Endothelial cell of umbilical vein (primary cell): ENCODE measurements around the gene ZBTB25. TPM values are rescaled to one million over a fixed set of nuclear protein-coding genes. Genes with fewer than 3 reads are reported as not detected.

Source experiments
- BruUV-seq: library from RNA; stranded (reverse); fragments of 400-500 nt; replicated peaks from 2 replicates; lab custom pipeline; 2021; lab: Mats Ljungman, UMichigan
- CTCF ChIA-PET: fragments of 300-600, 350-600 bp; sonication (Branson Sonifier 250); formaldehyde crosslinking; loops from one replicate; lab custom pipeline; 2021; ENCODE audit warnings: antibody characterized with exemption, inconsistent platforms; lab: Charles Lee
- POLR2A ChIA-PET: fragments of 300-600, 350-600 bp; sonication (Branson Sonifier 250); formaldehyde crosslinking; loops from one replicate; lab custom pipeline; 2021; ENCODE audit warnings: antibody characterized with exemption, inconsistent platforms; lab: Charles Lee
- DNase-seq: peaks from one replicate; pipeline ENCODE4 v3.0.0-alpha.2; 2011; ENCODE audit warnings: low read depth, low spot score
- FAIRE-seq: peaks from 2 replicates; lab custom pipeline; 2011; peaks lifted over from hg19 to GRCh38; lab: Jason Lieb, UNC
- H2AFZ ChIP-seq: 2 replicates; pipeline ENCODE4 v1.6.0; 2012; ENCODE audit warnings: low read depth, low read length, control low read depth, inconsistent platforms
- H3K27ac ChIP-seq: 2 replicates; pipeline ENCODE4 v1.5.1; 2011; ENCODE audit warnings: low read depth, mild to moderate bottlenecking, control low read depth, low read length, moderate library complexity; ENCODE audit not compliant: insufficient read depth
- H3K27me3 ChIP-seq, 2 experiments: 2 replicates each; pipeline versions ENCODE4 v1.6.0 to v1.6.1; 2011; ENCODE audit warnings: low read length in 2 of 2, mixed read lengths in 1 of 2; ENCODE audit not compliant: control insufficient read depth in 2 of 2, insufficient read depth in 2 of 2
- H3K36me3 ChIP-seq, 2 experiments: 2 replicates in 1 of 2; 3 replicates in 1 of 2; pipeline ENCODE4 v1.5.1; 2011; ENCODE audit warnings: low read length in 2 of 2, mild to moderate bottlenecking in 1 of 2, moderate library complexity in 1 of 2; ENCODE audit not compliant: control insufficient read depth in 2 of 2, insufficient read depth in 2 of 2; ENCODE audit errors: extremely low read depth in 1 of 2
- H3K4me1 ChIP-seq: 3 replicates; pipeline ENCODE4 v1.5.1; 2011; ENCODE audit warnings: mild to moderate bottlenecking, low read length; ENCODE audit not compliant: control insufficient read depth, insufficient read depth; ENCODE audit errors: extremely low read depth
- H3K4me2 ChIP-seq: 2 replicates; pipeline ENCODE4 v1.6.1; 2011; ENCODE audit warnings: low read length, control low read depth, mixed read lengths; ENCODE audit not compliant: insufficient read depth
- H3K4me3 ChIP-seq, 3 experiments: fragments of 200-600 bp in 1 of 3; sonication (generic), shearing (Covaris generic) in 1 of 3; replicated peaks in 1 of 3; 2 replicates each; pipeline ENCODE4 v1.5.1; 2011 to 2016; ENCODE audit warnings: control low read depth in 3 of 3, low read length in 3 of 3, mild to moderate bottlenecking in 2 of 3, inconsistent platforms in 1 of 3, low read depth in 1 of 3, moderate library complexity in 1 of 3; ENCODE audit not compliant: insufficient read depth in 1 of 3
- H3K79me2 ChIP-seq: 2 replicates; pipeline ENCODE4 v1.6.0; 2012; ENCODE audit warnings: low read length, inconsistent platforms; ENCODE audit not compliant: control insufficient read depth, insufficient read depth
- H3K9ac ChIP-seq: replicated peaks from 2 replicates; pipeline ENCODE3; 2011; ENCODE audit warnings: low read length, control low read depth; ENCODE audit not compliant: insufficient read depth; ENCODE audit errors: extremely low read depth
- H3K9me1 ChIP-seq: replicated peaks from 3 replicates; pipeline ENCODE4 v1.6.0; 2011; ENCODE audit warnings: mild to moderate bottlenecking, low read length; ENCODE audit not compliant: control insufficient read depth, insufficient read depth; ENCODE audit errors: extremely low read depth
- H3K9me3 ChIP-seq: replicated peaks from 2 replicates; pipeline ENCODE4 v1.5.1; 2012; ENCODE audit warnings: low read length, inconsistent platforms; ENCODE audit not compliant: control insufficient read depth, insufficient read depth
- H4K20me1 ChIP-seq: replicated peaks from 2 replicates; pipeline ENCODE3; 2011; ENCODE audit warnings: mild to moderate bottlenecking, low read length; ENCODE audit not compliant: control insufficient read depth, insufficient read depth; ENCODE audit errors: extremely low read depth
- EZH2 ChIP-seq: IDR thresholded peaks from 2 replicates; pipeline ENCODE4 v1.6.1; 2012; ENCODE audit warnings: borderline replicate concordance, low read depth, mild to moderate bottlenecking, moderate library complexity, low read length, inconsistent platforms; ENCODE audit not compliant: severe bottlenecking
- FOS ChIP-seq: IDR thresholded peaks from 2 replicates; pipeline ENCODE4 v1.6.1; 2011; ENCODE audit warnings: mild to moderate bottlenecking, low read length, moderate library complexity, borderline replicate concordance; ENCODE audit not compliant: insufficient read depth
- GATA2 ChIP-seq: IDR thresholded peaks from 2 replicates; pipeline ENCODE4 v1.7.0; 2011; ENCODE audit warnings: low read depth, mild to moderate bottlenecking, moderate library complexity, mixed read lengths, low read length; ENCODE audit not compliant: insufficient read length, insufficient read depth
- JUN ChIP-seq: IDR thresholded peaks from 2 replicates; pipeline ENCODE4 v1.6.1; 2011; ENCODE audit warnings: borderline replicate concordance, low read depth; ENCODE audit not compliant: insufficient read length, insufficient read depth
- MYC ChIP-seq: IDR thresholded peaks from one replicate; pipeline ENCODE4 v1.6.1; 2011; ENCODE audit warnings: mild to moderate bottlenecking, low read depth, low read length
- POLR2A ChIP-seq: IDR thresholded peaks from 2 replicates; pipeline ENCODE4 v1.6.1; 2012; ENCODE audit warnings: low read depth, mild to moderate bottlenecking, control low read depth, low read length
- POLR2AphosphoS5 ChIP-seq: IDR thresholded peaks from 2 replicates; pipeline ENCODE4 v1.6.1; 2012; ENCODE audit warnings: low read depth, mild to moderate bottlenecking, control low read depth, low read length, moderate library complexity; ENCODE audit not compliant: insufficient read depth
- dilution Hi-C: fragments of 300-500 bp; cut with MboI; formaldehyde crosslinking; loops from one replicate; pipeline ENCODE4 v1.15.0; 2019; ENCODE audit warnings: low sequenced_read_pairs; ENCODE audit not compliant: extremely low pct_ligation_motif_present
- intact Hi-C: fragments of 100-400 bp; cut with micrococcal nuclease; formaldehyde crosslinking; loops from one replicate; pipeline ENCODE4 v1.10.0; 2022
- polyA plus RNA-seq, 4 experiments: library from polyadenylated mRNA; depleted of rRNA in 3 of 4; stranded (reverse) in 3 of 4; unstranded in 1 of 4; fragments of >200 nt; gene quantifications; 2 replicates each; pipeline versions ENCODE4 v1.2.1 to v1.2.3, GENCODE V29; 2011 to 2012; ENCODE audit warnings: missing spikeins in 1 of 4
- total RNA-seq: library from RNA; stranded (reverse); gene quantifications from 2 replicates; pipeline ENCODE4 v1.2.3, GENCODE V29; 2021
- TF ChIP-seq, protein P1 (sequence below), 2 donors: IDR thresholded peaks; 1 replicate in 1 of 2; 2 replicates in 1 of 2; pipeline ENCODE4 v1.5.1; 2011; ENCODE audit warnings: low read length in 2 of 2, mild to moderate bottlenecking in 2 of 2, moderate library complexity in 2 of 2, control low read depth in 1 of 2, inconsistent platforms in 1 of 2, low read depth in 1 of 2; ENCODE audit not compliant: insufficient read depth in 1 of 2; ENCODE audit errors: extremely low read depth in 1 of 2
- TF ChIP-seq, protein P2 (sequence below): IDR thresholded peaks from 2 replicates; pipeline ENCODE4 v1.6.1; 2011; ENCODE audit not compliant: insufficient read depth, insufficient read length

The ZBTB25 gene
- total and polyA plus RNA-seq, 2 donors (not counting 3 experiments of a cell fraction or from before 2014, with no cell fraction given), result 3.2 to 7.7 TPM

DNA sequence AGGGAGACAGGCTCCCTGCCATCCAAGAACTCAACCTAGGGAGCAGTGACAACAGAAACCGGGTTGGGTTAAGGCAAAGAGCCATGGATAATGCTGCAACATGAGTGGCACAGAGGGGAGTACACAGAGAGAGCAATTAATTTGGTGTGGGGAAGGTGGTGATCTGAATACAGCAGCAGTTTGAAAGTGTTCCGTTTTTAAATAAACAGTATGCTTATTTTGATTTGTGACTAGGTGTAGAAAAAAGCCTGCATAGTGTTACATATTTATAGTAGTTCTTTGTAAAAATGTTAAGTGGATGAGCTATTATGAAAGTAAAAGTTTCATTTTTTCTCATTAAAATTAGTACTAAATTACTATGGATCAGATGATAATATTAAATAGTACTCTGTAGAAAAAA, 29.6 kb downstream of the ZBTB25 start:
- DNase-seq (no peak), FAIRE-seq (no peak)
- intact Hi-C loops, result no loop called here
- H3K27me3 ChIP-seq, result no peaks in the 10 kb centered on the region
- CTCF ChIA-PET, result interaction anchor here (1.8 to 7.7 kb wide), 2 partner anchors 11 to 130 kb away, joined by 4 to 123 read pairs; no protein-coding TSS in a partner anchor
- H3K9me1 ChIP-seq, result no peaks in the 10 kb centered on the region
- POLR2A ChIA-PET, result no interaction called here
- H3K9ac ChIP-seq, result no peak overlapping the region
- H3K9me3 ChIP-seq, result no peaks in the 10 kb centered on the region
- BruUV-seq, result no TSS peak
- no peaks in the 10 kb centered on the region for H3K36me3 ChIP-seq
- no peaks in the 10 kb centered on the region for H3K79me2 ChIP-seq
- dilution Hi-C loops, result no loop called here
- H2AFZ ChIP-seq, result no peak overlapping the region
- no peak overlapping the region for H3K4me2 ChIP-seq
- no peak overlapping the region for H3K27ac ChIP-seq
- no peaks in the 10 kb centered on the region for H4K20me1 ChIP-seq
- H3K4me1 ChIP-seq, result no peaks in the 10 kb centered on the region
- H3K4me3 ChIP-seq, result no peak overlapping the region
- TF ChIP-seq POLR2A, result no peak
- TF ChIP-seq, protein P1, sequence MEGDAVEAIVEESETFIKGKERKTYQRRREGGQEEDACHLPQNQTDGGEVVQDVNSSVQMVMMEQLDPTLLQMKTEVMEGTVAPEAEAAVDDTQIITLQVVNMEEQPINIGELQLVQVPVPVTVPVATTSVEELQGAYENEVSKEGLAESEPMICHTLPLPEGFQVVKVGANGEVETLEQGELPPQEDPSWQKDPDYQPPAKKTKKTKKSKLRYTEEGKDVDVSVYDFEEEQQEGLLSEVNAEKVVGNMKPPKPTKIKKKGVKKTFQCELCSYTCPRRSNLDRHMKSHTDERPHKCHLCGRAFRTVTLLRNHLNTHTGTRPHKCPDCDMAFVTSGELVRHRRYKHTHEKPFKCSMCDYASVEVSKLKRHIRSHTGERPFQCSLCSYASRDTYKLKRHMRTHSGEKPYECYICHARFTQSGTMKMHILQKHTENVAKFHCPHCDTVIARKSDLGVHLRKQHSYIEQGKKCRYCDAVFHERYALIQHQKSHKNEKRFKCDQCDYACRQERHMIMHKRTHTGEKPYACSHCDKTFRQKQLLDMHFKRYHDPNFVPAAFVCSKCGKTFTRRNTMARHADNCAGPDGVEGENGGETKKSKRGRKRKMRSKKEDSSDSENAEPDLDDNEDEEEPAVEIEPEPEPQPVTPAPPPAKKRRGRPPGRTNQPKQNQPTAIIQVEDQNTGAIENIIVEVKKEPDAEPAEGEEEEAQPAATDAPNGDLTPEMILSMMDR (IDR thresholded peaks at IDR 0.05; ENCODE audit: extremely low read depth in 1 of 2, insufficient read depth in 1 of 2, low read depth in 1 of 2, low read length in 2 of 2), result no peak
- no peak for TF ChIP-seq GATA2
- TF ChIP-seq, protein P2, sequence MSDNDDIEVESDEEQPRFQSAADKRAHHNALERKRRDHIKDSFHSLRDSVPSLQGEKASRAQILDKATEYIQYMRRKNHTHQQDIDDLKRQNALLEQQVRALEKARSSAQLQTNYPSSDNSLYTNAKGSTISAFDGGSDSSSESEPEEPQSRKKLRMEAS, result no peak
- TF ChIP-seq MYC, result no peak
- TF ChIP-seq EZH2, result no peak
- TF ChIP-seq JUN, result no peak
- TF ChIP-seq FOS, result no peak
- no peak for TF ChIP-seq POLR2AphosphoS5
